Endothelial cell of umbilical vein (primary cell): ENCODE measurements around the gene TFAP2A. TPM values are rescaled to one million over a fixed set of nuclear protein-coding genes. Genes with fewer than 3 reads are reported as not detected.

Experiments used
- BruUV-seq: library from RNA; stranded (reverse); fragments of 400-500 nt; replicated peaks from 2 replicates; lab custom pipeline; 2021; lab: Mats Ljungman, UMichigan
- CTCF ChIA-PET: fragments of 300-600, 350-600 bp; sonication (Branson Sonifier 250); formaldehyde crosslinking; loops from one replicate; lab custom pipeline; 2021; ENCODE audit warnings: antibody characterized with exemption, inconsistent platforms; lab: Charles Lee
- POLR2A ChIA-PET: fragments of 300-600, 350-600 bp; sonication (Branson Sonifier 250); formaldehyde crosslinking; loops from one replicate; lab custom pipeline; 2021; ENCODE audit warnings: antibody characterized with exemption, inconsistent platforms; lab: Charles Lee
- DNase-seq: peaks from one replicate; pipeline ENCODE4 v3.0.0-alpha.2; 2011; ENCODE audit warnings: low read depth, low spot score
- FAIRE-seq: peaks from 2 replicates; lab custom pipeline; 2011; peaks lifted over from hg19 to GRCh38; lab: Jason Lieb, UNC
- H2AFZ ChIP-seq: 2 replicates; pipeline ENCODE4 v1.6.0; 2012; ENCODE audit warnings: low read depth, low read length, control low read depth, inconsistent platforms
- H3K27ac ChIP-seq: 2 replicates; pipeline ENCODE4 v1.5.1; 2011; ENCODE audit warnings: low read depth, mild to moderate bottlenecking, control low read depth, low read length, moderate library complexity; ENCODE audit not compliant: insufficient read depth
- H3K27me3 ChIP-seq, 2 experiments: 2 replicates each; pipeline versions ENCODE4 v1.6.0 to v1.6.1; 2011; ENCODE audit warnings: low read length in 2 of 2, mixed read lengths in 1 of 2; ENCODE audit not compliant: control insufficient read depth in 2 of 2, insufficient read depth in 2 of 2
- H3K36me3 ChIP-seq, 2 experiments: 2 replicates in 1 of 2; 3 replicates in 1 of 2; pipeline ENCODE4 v1.5.1; 2011; ENCODE audit warnings: low read length in 2 of 2, mild to moderate bottlenecking in 1 of 2, moderate library complexity in 1 of 2; ENCODE audit not compliant: control insufficient read depth in 2 of 2, insufficient read depth in 2 of 2; ENCODE audit errors: extremely low read depth in 1 of 2
- H3K4me1 ChIP-seq: 3 replicates; pipeline ENCODE4 v1.5.1; 2011; ENCODE audit warnings: mild to moderate bottlenecking, low read length; ENCODE audit not compliant: control insufficient read depth, insufficient read depth; ENCODE audit errors: extremely low read depth
- H3K4me2 ChIP-seq: 2 replicates; pipeline ENCODE4 v1.6.1; 2011; ENCODE audit warnings: low read length, control low read depth, mixed read lengths; ENCODE audit not compliant: insufficient read depth
- H3K4me3 ChIP-seq, 3 experiments: fragments of 200-600 bp in 1 of 3; sonication (generic), shearing (Covaris generic) in 1 of 3; replicated peaks in 1 of 3; 2 replicates each; pipeline ENCODE4 v1.5.1; 2011 to 2016; ENCODE audit warnings: control low read depth in 3 of 3, low read length in 3 of 3, mild to moderate bottlenecking in 2 of 3, inconsistent platforms in 1 of 3, low read depth in 1 of 3, moderate library complexity in 1 of 3; ENCODE audit not compliant: insufficient read depth in 1 of 3
- H3K79me2 ChIP-seq: 2 replicates; pipeline ENCODE4 v1.6.0; 2012; ENCODE audit warnings: low read length, inconsistent platforms; ENCODE audit not compliant: control insufficient read depth, insufficient read depth
- H3K9ac ChIP-seq: replicated peaks from 2 replicates; pipeline ENCODE3; 2011; ENCODE audit warnings: low read length, control low read depth; ENCODE audit not compliant: insufficient read depth; ENCODE audit errors: extremely low read depth
- H3K9me1 ChIP-seq: replicated peaks from 3 replicates; pipeline ENCODE4 v1.6.0; 2011; ENCODE audit warnings: mild to moderate bottlenecking, low read length; ENCODE audit not compliant: control insufficient read depth, insufficient read depth; ENCODE audit errors: extremely low read depth
- H3K9me3 ChIP-seq: replicated peaks from 2 replicates; pipeline ENCODE4 v1.5.1; 2012; ENCODE audit warnings: low read length, inconsistent platforms; ENCODE audit not compliant: control insufficient read depth, insufficient read depth
- H4K20me1 ChIP-seq: replicated peaks from 2 replicates; pipeline ENCODE3; 2011; ENCODE audit warnings: mild to moderate bottlenecking, low read length; ENCODE audit not compliant: control insufficient read depth, insufficient read depth; ENCODE audit errors: extremely low read depth
- EZH2 ChIP-seq: IDR thresholded peaks from 2 replicates; pipeline ENCODE4 v1.6.1; 2012; ENCODE audit warnings: borderline replicate concordance, low read depth, mild to moderate bottlenecking, moderate library complexity, low read length, inconsistent platforms; ENCODE audit not compliant: severe bottlenecking
- FOS ChIP-seq: IDR thresholded peaks from 2 replicates; pipeline ENCODE4 v1.6.1; 2011; ENCODE audit warnings: mild to moderate bottlenecking, low read length, moderate library complexity, borderline replicate concordance; ENCODE audit not compliant: insufficient read depth
- MAX ChIP-seq: IDR thresholded peaks from 2 replicates; pipeline ENCODE4 v1.6.1; 2011; ENCODE audit not compliant: insufficient read depth, insufficient read length
- dilution Hi-C: fragments of 300-500 bp; cut with MboI; formaldehyde crosslinking; loops from one replicate; pipeline ENCODE4 v1.15.0; 2019; ENCODE audit warnings: low sequenced_read_pairs; ENCODE audit not compliant: extremely low pct_ligation_motif_present
- intact Hi-C: fragments of 100-400 bp; cut with micrococcal nuclease; formaldehyde crosslinking; loops from one replicate; pipeline ENCODE4 v1.10.0; 2022
- polyA plus RNA-seq, 4 experiments: library from polyadenylated mRNA; depleted of rRNA in 3 of 4; stranded (reverse) in 3 of 4; unstranded in 1 of 4; fragments of >200 nt; gene quantifications; 2 replicates each; pipeline versions ENCODE4 v1.2.1 to v1.2.3, GENCODE V29; 2011 to 2012; ENCODE audit warnings: missing spikeins in 1 of 4
- total RNA-seq: library from RNA; stranded (reverse); gene quantifications from 2 replicates; pipeline ENCODE4 v1.2.3, GENCODE V29; 2021

Gene TFAP2A
- total and polyA plus RNA-seq, 2 donors (not counting 3 experiments of a cell fraction or from before 2014, with no cell fraction given), result 0.06 TPM; not detected in 1

- Histone ChIP-seq H3K9me1 (no peaks in the 10 kb centered on the region), H3K4me3 (no peak overlapping the region), H2AFZ (no peak overlapping the region), H3K4me1 (no peaks in the 10 kb centered on the region), H3K9ac (no peak overlapping the region), H3K36me3 (no peaks in the 10 kb centered on the region), H3K79me2 (no peaks in the 10 kb centered on the region), H3K4me2 (no peak overlapping the region), H4K20me1 (no peaks in the 10 kb centered on the region), H3K27me3 (peaks cover 78 to 86% of the 10 kb centered on the region in 2 experiments), H3K9me3 (no peaks in the 10 kb centered on the region), H3K27ac (no peak overlapping the region)
- CTCF ChIA-PET, result interaction anchor here (1.3 kb wide), 1 partner anchor 25 kb away, joined by 3 read pairs; no protein-coding TSS in a partner anchor
- no peak for FAIRE-seq
- no peak for DNase-seq
- dilution Hi-C loops (no loop called here), intact Hi-C loops (no loop called here)
- POLR2A ChIA-PET, result no interaction called here
- TF ChIP-seq FOS (no peak), EZH2 (peak; percentile 51)
- BruUV-seq, result no TSS peak
Observed at GRCh38 chr6:10384091-10384609, 30.7 kb downstream of the TFAP2A start.

GRCh38 chr6:10383331-10384090 lies 31.4 kb downstream of the TFAP2A start:
- no peak overlapping the region for H3K27ac ChIP-seq
- H3K9me1 ChIP-seq, result no peaks in the 10 kb centered on the region
- POLR2A ChIA-PET, result no interaction called here
- H3K79me2 ChIP-seq, result no peaks in the 10 kb centered on the region
- H3K9ac ChIP-seq, result no peak overlapping the region
- no peaks in the 10 kb centered on the region for H3K9me3 ChIP-seq
- H3K4me2 ChIP-seq, result no peak overlapping the region
- no peak for FAIRE-seq
- TF ChIP-seq MAX (no peak), EZH2 (peak; percentile 62)
- H4K20me1 ChIP-seq, result no peaks in the 10 kb centered on the region
- H2AFZ ChIP-seq, result no peak overlapping the region
- intact Hi-C loops, result no loop called here
- dilution Hi-C loops, result no loop called here
- no TSS peak for BruUV-seq
- CTCF ChIA-PET, result interaction anchor here (1.3 kb wide), 1 partner anchor 26 kb away, joined by 3 read pairs; no protein-coding TSS in a partner anchor
- H3K27me3 ChIP-seq, result peaks cover 72 to 80% of the 10 kb centered on the region in 2 experiments
- no peaks in the 10 kb centered on the region for H3K4me1 ChIP-seq
- no peak overlapping the region for H3K4me3 ChIP-seq
- no peak for DNase-seq
- no peaks in the 10 kb centered on the region for H3K36me3 ChIP-seq
